ENCODE results near the gene INSL3. TPM values are rescaled to one million over a fixed set of nuclear protein-coding genes. Genes with fewer than 3 reads are reported as not detected.

Gene INSL3
- total and polyA plus RNA-seq, 2 of the 13 experiments (the other 11 are each of a cell fraction or from before 2014, with no cell fraction given): 0.30 TPM; not detected in 1

GRCh38 chr19:17855280-17856152 lies 34.2 kb upstream of the INSL3 start (continued):
- TF ChIP-seq ARNT (IDR thresholded peaks at IDR 0.05) (no peak), MLXIP (CRISPR knock-in tag; IDR thresholded peaks at IDR 0.05; ENCODE audit: borderline replicate concordance) (no peak), KMT2A (CRISPR knock-in tag; IDR thresholded peaks at IDR 0.05) (no peak), GLMP (CRISPR knock-in tag; IDR thresholded peaks at IDR 0.05; ENCODE audit: borderline replicate concordance) (no peak), ATAD3A (CRISPR knock-in tag; IDR thresholded peaks at IDR 0.05) (no peak), HES4 (CRISPR knock-in tag; IDR thresholded peaks at IDR 0.05; ENCODE audit: borderline replicate concordance) (no peak), ZNF678 (CRISPR knock-in tag; IDR thresholded peaks at IDR 0.05) (no peak), MTA3 (CRISPR knock-in tag; IDR thresholded peaks at IDR 0.05) (no peak), ZNF280B (CRISPR knock-in tag; IDR thresholded peaks at IDR 0.05; ENCODE audit: borderline replicate concordance) (no peak), ASH2L (IDR thresholded peaks at IDR 0.05; ENCODE audit: insufficient read length, low read depth, low read length) (no peak), ZNF18 (CRISPR knock-in tag; IDR thresholded peaks at IDR 0.05; ENCODE audit: insufficient replicate concordance) (no peak), AFF4 (CRISPR knock-in tag; IDR thresholded peaks at IDR 0.05) (no peak), NAIF1 (CRISPR knock-in tag; IDR thresholded peaks at IDR 0.05; ENCODE audit: borderline replicate concordance) (no peak)
